ENCODE results near the gene INSIG1. TPM values are rescaled to one million over a fixed set of nuclear protein-coding genes. Genes with fewer than 3 reads are reported as not detected.

Gene INSIG1
- total RNA-seq, 3 donors from 2014 or later: 46.9 to 58.1 (median 47.9) TPM

DNA sequence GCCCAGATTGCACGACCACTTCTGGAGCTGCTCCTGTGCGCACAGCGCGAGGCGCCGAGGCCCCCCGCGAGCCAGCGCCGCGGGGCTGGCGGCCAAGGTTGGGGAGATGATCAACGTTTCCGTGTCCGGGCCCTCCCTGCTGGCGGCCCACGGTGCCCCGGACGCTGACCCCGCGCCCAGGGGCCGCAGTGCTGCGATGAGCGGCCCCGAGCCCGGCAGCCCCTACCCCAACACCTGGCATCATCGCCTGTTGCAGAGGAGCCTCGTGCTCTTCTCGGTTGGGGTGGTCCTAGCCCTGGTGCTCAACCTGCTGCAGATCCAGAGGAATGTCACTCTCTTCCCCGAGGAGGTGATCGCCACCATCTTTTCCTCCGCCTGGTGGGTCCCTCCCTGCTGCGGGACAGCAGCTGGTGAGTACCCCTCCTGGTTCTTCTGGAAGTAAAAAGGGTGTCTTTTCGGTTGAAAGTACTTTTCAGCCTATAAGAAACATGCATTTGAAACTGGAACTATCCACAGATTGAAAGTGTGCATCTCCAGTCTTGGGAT, 683 bp downstream of the INSIG1 start:
- H3K9me3 Mint-ChIP-seq: no peaks in the 10 kb centered on the region
- DNase-seq (no peak), ATAC-seq (no peak)
- H3K36me3 Mint-ChIP-seq (ENCODE audit: insufficient read depth): peaks cover 13% of the 10 kb centered on the region
- peaks cover 40% of the 10 kb centered on the region for H3K4me1 Mint-ChIP-seq (ENCODE audit: low read depth)
- H3K27me3 Mint-ChIP-seq (ENCODE audit: low read depth): no peaks in the 10 kb centered on the region
- H3K4me3 Mint-ChIP-seq: peak overlapping the region; percentile 92

DNA sequence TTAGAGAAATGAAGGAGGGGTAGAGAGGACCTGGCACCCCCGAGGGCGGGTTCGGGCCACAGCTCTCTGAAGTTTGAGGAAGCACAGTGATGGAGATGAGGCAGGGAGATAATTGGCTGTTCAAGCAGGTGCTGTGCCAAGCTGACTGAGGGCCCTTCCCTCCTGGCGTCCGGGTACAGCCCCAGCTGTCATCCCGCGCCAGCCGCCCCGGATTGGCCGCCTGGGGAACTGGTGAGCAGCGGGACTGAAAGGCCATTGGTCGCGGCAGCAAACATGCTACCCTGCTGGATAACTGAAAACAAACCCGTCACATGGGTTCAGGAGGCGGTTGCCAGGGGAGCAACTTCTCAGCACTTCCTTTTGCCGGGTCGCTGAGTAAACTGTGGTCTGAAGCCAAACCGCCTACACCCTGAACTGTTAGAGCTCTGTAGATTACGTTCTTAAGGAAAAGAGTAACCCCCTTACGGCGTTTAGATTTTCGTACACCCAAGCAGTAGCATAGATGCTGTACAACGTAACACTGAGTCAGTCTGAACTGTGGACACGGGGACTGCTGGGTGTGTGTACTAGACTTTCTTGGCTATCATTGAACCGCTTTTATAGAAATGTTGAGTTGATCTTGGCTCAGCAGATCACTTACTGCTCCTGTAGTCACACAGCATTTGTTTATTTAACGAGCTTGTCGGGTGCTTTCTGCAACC, 1.3 kb downstream of the INSIG1 start:
- H3K4me1 Mint-ChIP-seq (ENCODE audit: low read depth): peaks cover 40% of the 10 kb centered on the region
- peak; percentile 89 for DNase-seq
- no peaks in the 10 kb centered on the region for H3K27me3 Mint-ChIP-seq (ENCODE audit: low read depth)
- H3K9me3 Mint-ChIP-seq: no peaks in the 10 kb centered on the region
- H3K4me3 Mint-ChIP-seq: peak overlapping the region; percentile 92
- peak; percentile 71 to 72 for ATAC-seq
- peaks cover 19% of the 10 kb centered on the region for H3K36me3 Mint-ChIP-seq (ENCODE audit: insufficient read depth)

DNA sequence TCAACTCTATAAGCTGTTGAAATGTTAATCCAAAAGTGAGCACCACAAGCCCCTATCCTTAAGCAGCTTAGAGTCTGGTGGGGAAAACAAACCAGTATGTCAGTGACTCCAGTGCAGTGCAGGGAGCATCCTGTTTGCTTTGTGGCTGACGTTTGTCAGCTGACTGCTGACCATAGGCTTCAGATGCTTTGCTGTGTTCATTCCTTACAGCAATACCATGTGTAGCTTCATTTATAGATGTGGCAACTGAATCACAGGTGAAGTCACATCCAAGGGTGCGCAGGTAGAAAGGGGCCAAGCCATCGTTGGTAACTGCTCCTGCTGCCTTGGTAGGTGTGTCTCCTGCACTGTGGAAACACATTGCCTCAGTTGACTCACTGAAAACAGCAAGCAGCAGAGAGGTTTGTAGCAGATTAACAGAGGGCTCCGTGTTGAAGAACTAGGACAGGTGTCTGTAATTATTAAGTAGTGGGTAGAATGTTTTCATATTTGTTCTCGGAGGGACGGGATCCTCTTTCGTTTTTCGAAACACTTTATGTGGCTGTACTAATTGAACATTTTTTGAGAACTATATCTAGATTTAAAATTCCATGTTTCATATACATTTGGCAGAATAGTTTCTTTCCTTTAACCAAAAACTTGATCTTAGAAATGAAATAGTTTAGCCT, 2.0 kb downstream of the INSIG1 start:
- peaks cover 24% of the 10 kb centered on the region for H3K36me3 Mint-ChIP-seq (ENCODE audit: insufficient read depth)

DNA sequence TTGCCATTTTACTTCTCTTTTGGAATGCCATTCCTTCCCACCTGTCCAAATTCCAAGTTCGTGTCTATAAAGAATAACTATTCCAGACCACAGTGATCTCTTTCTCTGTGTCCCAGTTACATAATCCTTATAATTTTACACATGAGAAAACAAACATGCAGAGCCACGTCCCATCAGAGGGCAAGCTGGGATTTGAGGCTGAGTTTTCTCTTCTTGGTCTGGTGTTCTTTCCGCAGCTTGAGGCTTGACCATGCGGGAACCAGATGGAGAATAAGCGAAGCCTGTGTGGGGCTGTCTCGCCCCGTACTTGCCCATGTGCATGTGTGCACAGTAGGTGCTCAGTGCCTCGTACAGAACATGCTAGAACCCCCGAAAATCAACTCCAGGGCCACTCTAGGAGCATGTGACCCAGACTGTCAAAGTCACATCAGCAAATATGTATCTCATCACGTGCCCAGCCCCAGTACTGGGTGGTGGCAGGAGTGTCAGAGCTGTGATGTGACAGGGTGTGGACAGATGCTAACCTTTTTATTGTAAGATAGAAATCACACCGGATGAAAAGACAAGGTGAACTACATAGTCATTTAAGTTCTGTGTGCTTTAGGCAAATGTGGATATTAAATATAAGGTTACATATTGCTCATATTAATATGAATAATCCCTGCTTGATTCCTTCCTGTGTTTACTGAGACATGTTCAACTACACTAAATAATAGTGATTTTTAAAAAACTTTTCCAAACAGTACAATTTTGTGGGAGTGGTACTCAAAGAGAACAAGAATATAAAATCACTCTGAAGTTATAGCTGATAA, 3.2 kb downstream of the INSIG1 start:
- peak overlapping the region; percentile 92 for H3K4me3 Mint-ChIP-seq
- H3K4me1 Mint-ChIP-seq (ENCODE audit: low read depth): peaks cover 40% of the 10 kb centered on the region
- DNase-seq (no peak), ATAC-seq (no peak)
- no peaks in the 10 kb centered on the region for H3K27me3 Mint-ChIP-seq (ENCODE audit: low read depth)
- H3K9me3 Mint-ChIP-seq: no peaks in the 10 kb centered on the region
- peaks cover 28% of the 10 kb centered on the region for H3K36me3 Mint-ChIP-seq (ENCODE audit: insufficient read depth)

More for the DNA sequence above, 2.0 kb downstream of the INSIG1 start:
- Mint-ChIP-seq H3K27me3 (ENCODE audit: low read depth) (no peaks in the 10 kb centered on the region), H3K4me3 (peak overlapping the region; percentile 92), H3K4me1 (ENCODE audit: low read depth) (peaks cover 38% of the 10 kb centered on the region), H3K9me3 (no peaks in the 10 kb centered on the region)
- no peak for ATAC-seq
- DNase-seq: peak; percentile 22

DNA sequence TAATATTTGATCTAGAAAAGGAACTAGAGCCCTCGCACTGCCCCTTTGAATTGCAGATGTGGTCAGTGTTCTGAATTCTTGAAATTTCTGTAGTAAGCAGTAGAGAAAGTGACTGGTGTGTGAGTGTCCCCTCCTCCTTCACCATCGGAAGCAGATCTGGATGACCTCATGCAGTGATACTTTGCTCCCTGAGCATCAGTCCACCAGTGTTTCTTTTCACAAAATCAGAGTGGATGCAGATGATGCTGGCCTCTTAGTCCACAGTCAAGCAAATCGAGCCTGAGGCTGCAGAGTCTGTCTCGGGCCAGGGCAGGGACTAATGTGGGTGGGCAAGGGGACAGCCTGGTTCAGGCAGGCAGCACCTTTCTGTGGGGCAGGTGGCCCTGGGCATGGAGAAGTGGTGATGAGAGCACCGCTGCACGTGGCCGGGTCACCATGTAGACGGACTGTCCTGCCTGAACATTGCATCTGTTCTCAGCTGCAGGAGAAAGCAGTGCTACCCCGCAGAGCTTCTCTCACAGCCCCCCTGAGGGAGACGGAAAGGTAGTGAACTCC, 5.4 kb downstream of the INSIG1 start:
- Mint-ChIP-seq H3K36me3 (ENCODE audit: insufficient read depth) (peaks cover 35% of the 10 kb centered on the region), H3K9me3 (no peaks in the 10 kb centered on the region), H3K4me1 (ENCODE audit: low read depth) (peaks cover 38% of the 10 kb centered on the region), H3K27me3 (ENCODE audit: low read depth) (no peaks in the 10 kb centered on the region), H3K4me3 (peak overlapping the region; percentile 21)
- ATAC-seq (no peak), DNase-seq (no peak)

DNA sequence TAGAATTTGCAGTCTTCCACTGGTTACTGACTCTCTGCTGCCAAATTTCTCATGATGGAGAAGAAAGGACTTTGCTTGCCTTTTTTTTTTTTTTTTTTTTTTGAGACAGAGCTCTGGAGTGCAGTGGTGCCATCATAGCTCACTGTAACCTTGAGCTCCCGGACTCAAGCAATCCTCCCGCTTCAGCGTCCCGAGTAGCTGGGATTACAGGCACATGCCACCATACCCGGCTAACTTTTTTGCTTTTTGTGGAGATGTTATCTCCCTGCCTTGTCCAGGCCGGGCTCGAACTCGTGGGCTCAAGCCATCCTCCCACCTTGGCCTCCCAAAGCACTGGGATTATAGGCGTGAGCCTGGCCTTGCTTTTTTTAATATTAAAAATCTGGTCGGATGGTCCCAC, 6.2 kb downstream of the INSIG1 start:
- peaks cover 34% of the 10 kb centered on the region for H3K4me1 Mint-ChIP-seq (ENCODE audit: low read depth)
- DNase-seq (no peak), ATAC-seq (no peak)
- H3K36me3 Mint-ChIP-seq (ENCODE audit: insufficient read depth): peaks cover 40% of the 10 kb centered on the region
- no peaks in the 10 kb centered on the region for H3K27me3 Mint-ChIP-seq (ENCODE audit: low read depth)
- no peaks in the 10 kb centered on the region for H3K9me3 Mint-ChIP-seq
- H3K4me3 Mint-ChIP-seq: no peak overlapping the region

- H3K36me3 Mint-ChIP-seq (ENCODE audit: insufficient read depth): peaks cover 43% of the 10 kb centered on the region
- no peak overlapping the region for H3K4me3 Mint-ChIP-seq
- no peaks in the 10 kb centered on the region for H3K27me3 Mint-ChIP-seq (ENCODE audit: low read depth)
- no peak for ATAC-seq
- no peak for DNase-seq
- H3K9me3 Mint-ChIP-seq: no peaks in the 10 kb centered on the region
- peaks cover 25% of the 10 kb centered on the region for H3K4me1 Mint-ChIP-seq (ENCODE audit: low read depth)
Measured at GRCh38 chr7:155305231-155305904, 7.7 kb downstream of the INSIG1 start.

DNA sequence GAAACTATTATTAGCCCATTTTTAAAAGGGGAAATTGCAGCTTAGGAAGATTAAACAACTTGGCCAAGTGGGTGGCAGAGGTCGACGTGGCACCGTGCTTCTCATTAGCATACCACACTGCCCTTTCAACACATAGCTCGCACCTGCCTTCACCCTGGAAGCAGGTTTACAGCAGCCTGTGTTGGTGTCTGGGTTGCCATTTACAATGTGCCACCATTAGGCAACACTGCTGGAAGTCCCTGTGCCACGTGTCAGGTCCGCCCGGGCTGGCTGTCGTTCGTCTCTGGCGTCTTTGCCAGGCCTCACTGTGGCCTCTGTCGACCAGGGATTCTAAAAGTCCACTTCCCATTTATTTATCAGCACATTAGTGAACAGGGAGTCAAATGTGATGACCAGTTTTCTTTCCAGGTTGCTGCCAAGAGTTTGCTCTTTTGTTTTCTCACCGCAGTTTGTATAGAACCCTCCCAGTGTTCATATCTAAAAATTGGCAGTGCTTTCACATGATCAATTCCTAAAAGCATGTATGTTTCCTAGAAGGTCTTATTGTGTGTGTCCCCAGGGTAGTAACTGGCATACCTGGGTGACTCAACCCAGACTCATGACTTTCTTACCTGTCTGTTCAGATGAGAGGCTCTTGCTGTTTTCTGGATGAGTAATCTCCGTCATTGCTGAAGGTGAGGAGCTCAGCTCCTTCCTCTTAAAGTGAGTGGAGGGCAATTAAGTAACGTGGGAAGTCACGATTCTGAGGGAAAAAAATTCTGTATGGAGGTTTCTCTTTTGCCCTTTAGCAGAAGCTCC, 9.2 kb downstream of the INSIG1 start:
- DNase-seq: no peak
- Mint-ChIP-seq H3K4me3 (no peak overlapping the region), H3K27me3 (ENCODE audit: low read depth) (no peaks in the 10 kb centered on the region), H3K36me3 (ENCODE audit: insufficient read depth) (peaks cover 40% of the 10 kb centered on the region), H3K4me1 (ENCODE audit: low read depth) (peaks cover 13% of the 10 kb centered on the region), H3K9me3 (no peaks in the 10 kb centered on the region)
- ATAC-seq: no peak

DNA sequence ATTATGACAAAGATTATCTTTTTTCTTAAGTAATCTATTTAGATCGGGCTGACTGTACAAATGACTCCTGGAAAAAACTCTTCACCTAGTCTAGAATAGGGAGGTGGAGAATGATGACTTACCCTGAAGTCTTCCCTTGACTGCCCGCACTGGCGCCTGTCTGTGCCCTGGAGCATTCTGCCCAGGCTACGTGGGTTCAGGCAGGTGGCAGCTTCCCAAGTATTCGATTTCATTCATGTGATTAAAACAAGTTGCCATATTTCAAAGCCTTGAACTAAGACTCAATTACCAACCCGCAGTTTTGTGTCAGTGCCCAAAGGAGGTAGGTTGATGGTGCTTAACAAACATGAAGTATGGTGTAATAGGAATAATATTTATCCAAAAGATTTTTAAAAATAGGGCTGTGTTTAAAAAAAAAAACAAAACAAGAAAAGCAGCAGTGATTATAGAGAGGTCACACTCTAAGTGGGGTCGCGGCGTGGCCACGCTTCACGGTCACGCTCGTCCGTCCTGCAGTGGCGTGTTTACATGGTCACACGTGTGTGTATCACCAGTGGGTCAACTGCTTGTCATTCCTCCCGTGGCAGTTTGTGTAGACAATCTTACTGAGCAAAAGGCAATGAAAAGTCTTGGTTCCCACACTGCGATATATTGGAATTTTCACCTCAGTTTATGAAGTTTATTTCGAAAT, 10.8 kb downstream of the INSIG1 start:
- Mint-ChIP-seq H3K27me3 (ENCODE audit: low read depth) (no peaks in the 10 kb centered on the region), H3K9me3 (no peaks in the 10 kb centered on the region), H3K4me1 (ENCODE audit: low read depth) (peaks cover 13% of the 10 kb centered on the region), H3K36me3 (ENCODE audit: insufficient read depth) (peaks cover 36% of the 10 kb centered on the region), H3K4me3 (no peak overlapping the region)
- ATAC-seq: no peak
- no peak for DNase-seq

GRCh38 chr7:155309021-155309338, 11.3 kb downstream of the INSIG1 start:
- Mint-ChIP-seq H3K4me1 (ENCODE audit: low read depth) (peaks cover 13% of the 10 kb centered on the region), H3K36me3 (ENCODE audit: insufficient read depth) (peaks cover 31% of the 10 kb centered on the region)

GRCh38 chr7:155310425-155311114, 12.9 kb downstream of the INSIG1 start:
- Mint-ChIP-seq H3K9me3 (no peaks in the 10 kb centered on the region), H3K27me3 (ENCODE audit: low read depth) (no peaks in the 10 kb centered on the region), H3K4me3 (no peak overlapping the region), H3K36me3 (ENCODE audit: insufficient read depth) (peaks cover 22% of the 10 kb centered on the region), H3K4me1 (ENCODE audit: low read depth) (peaks cover 9% of the 10 kb centered on the region)
- DNase-seq (no peak), ATAC-seq (no peak)

More at GRCh38 chr7:155309021-155309338, 11.3 kb downstream of the INSIG1 start:
- H3K9me3 Mint-ChIP-seq: no peaks in the 10 kb centered on the region
- no peak overlapping the region for H3K4me3 Mint-ChIP-seq
- DNase-seq: no peak
- H3K27me3 Mint-ChIP-seq (ENCODE audit: low read depth): no peaks in the 10 kb centered on the region
- no peak for ATAC-seq

DNA sequence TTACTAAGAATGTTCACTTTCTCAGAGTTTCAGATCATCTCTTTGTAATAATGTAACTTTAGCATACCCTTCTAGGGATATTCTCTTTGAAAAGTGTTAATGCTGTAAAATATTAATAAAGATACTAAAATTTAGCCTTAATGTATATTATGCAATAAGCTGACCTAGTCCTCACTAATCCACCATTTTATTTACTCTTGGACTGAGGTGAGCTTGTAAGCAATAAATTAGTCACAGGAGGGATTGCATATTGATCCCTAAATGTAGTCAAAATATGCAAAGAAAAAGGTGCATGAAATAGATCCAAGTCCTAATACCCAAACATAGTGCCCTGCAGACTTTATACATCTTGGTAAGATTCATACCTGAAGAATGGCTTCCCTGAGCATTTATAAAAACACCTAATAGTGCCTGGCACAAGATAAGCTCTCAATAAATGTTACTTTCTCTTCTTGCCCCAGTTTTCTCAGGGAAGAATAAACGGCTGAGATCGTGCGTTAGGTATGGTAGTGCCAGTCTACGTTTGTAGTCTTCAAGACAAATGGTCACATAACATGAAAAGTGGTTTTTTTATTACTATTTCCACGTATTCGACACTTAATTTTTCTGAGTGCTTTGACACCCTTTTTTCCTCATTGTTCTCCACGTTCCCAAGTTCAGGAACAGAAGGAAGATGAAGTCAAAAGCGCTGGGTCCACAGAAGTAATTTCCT, 14.3 kb downstream of the INSIG1 start:
- H3K9me3 Mint-ChIP-seq: no peaks in the 10 kb centered on the region
- no peak for ATAC-seq
- peaks cover 5% of the 10 kb centered on the region for H3K4me1 Mint-ChIP-seq (ENCODE audit: low read depth)
- no peak overlapping the region for H3K4me3 Mint-ChIP-seq
- H3K27me3 Mint-ChIP-seq (ENCODE audit: low read depth): no peaks in the 10 kb centered on the region
- DNase-seq: no peak
- H3K36me3 Mint-ChIP-seq (ENCODE audit: insufficient read depth): peaks cover 19% of the 10 kb centered on the region
